GM18520 (cell line): ENCODE measurements around the gene B4GALT7.
"Not testable (repeated sequence)": the region's sequence is repeated elsewhere in the genome, so short reads cannot be mapped to it uniquely, and the experiment has no call there.

Source experiments
- ATAC-seq: cut with Tn5 transposase; IDR thresholded peaks from one replicate; pipeline ENCODE4 v1.9.1; 2021; ENCODE audit not compliant: unreplicated experiment

The B4GALT7 gene, protein sequence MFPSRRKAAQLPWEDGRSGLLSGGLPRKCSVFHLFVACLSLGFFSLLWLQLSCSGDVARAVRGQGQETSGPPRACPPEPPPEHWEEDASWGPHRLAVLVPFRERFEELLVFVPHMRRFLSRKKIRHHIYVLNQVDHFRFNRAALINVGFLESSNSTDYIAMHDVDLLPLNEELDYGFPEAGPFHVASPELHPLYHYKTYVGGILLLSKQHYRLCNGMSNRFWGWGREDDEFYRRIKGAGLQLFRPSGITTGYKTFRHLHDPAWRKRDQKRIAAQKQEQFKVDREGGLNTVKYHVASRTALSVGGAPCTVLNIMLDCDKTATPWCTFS

DNA sequence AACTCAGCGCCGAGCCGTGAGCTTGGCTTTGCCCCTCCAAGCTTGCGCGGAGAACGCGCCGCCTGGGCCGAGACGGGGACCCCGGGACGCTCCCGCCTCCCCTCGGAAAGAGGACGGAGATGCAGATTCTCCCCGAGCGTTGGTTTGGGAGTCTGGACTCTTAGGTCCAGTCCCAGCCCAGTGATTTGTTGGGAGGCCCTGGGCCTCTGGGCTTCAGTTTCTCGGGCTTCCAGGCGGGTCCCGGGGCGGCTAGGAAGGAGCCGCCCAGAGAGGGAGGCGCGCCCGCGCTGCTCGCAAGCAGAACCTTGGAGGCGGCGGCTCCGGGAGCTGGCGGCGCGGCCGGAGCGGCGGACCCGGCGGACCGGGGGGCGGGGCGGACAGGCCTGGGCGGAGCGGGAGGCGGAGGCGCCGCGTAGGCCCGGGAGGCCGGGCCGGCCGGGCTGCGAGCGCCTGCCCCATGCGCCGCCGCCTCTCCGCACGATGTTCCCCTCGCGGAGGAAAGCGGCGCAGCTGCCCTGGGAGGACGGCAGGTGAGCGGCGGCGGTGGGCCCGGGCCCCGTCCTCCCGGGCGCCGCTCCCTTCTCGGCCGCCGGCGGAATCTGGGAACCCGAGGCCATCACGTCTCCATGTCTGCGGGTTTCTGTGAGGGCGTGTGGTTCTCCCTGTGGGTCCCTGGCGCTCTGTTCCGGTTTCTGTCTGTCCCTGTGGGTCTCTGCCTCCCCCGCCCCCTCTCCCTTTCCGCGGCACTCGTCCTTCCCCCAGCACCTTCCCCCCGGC is at the start of gene B4GALT7:
B4GALT7 (plus strand) TSS at position 402 of the 777 bp plus-strand sequence; CDS start at position 481, 79 bp downstream.
- peak; percentile 85 for ATAC-seq

DNA sequence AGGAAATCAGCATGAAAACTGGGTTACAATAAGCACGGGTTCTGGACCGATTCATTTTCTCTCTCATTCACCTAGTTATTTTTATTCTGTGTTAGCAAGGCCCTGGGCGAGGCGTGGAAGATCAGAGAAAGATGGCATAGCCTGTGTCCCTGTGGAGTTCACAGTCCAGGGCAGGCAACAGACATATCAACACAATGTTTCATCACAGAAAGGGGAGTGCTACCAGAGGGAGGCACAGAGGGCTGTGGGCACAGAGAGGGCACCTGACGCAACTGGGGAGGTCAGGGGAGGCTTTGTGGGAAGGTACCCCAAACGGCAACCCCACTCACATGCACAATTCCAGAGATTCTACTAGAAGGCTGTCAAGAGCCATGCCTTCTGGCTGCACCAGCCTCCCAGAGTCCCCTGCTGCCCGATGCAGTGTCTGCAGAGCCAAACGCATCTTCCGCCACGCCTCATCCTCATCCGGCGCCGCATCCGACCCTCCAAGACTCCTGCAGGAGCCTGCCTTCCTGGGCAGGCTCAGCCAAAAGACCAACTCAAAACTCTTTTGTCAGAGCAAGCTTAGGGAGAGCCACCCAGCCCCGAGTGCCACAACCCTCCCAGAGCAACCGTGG is 47.0 kb upstream of the B4GALT7 start:
- no peak for ATAC-seq

DNA sequence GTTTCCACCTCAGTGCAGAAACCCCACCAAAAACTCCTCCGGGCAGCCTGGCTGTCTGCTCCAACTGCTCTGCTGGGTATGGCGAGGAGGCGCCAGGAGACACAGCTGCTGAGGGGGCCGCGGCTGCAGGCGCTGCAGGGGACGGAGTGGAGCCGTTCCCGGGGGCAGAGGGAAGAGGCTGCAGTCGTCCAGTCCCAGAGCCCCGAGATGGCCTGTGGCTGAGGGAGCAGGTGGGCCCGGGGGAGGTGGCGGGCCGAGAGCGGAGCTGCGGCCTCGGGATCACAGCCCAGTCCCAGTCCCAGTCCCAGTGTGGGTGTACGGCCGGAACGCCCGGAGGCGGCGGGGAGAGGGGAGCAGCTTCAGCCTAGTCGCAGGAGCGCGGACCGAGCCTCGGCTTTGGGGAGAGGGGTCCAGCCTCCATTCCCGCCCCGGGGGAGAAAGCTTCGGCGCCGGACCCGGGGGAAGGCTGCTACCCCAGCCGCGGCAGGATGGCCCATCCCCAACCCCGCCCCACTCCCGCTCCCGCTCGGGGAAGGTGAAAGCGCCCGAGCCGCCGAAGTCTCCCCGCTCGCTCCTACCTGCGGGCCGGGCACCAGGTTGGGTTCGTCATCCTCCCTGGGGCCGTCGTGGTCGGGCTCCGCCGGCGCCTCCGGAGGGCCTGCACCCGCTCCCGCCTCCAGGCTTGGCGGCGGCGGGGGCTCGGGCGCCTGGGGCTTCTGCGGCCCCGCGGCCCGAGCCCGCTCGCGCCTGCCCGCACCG is 46.1 kb upstream of the B4GALT7 start:
- ATAC-seq = peak; percentile 25

DNA sequence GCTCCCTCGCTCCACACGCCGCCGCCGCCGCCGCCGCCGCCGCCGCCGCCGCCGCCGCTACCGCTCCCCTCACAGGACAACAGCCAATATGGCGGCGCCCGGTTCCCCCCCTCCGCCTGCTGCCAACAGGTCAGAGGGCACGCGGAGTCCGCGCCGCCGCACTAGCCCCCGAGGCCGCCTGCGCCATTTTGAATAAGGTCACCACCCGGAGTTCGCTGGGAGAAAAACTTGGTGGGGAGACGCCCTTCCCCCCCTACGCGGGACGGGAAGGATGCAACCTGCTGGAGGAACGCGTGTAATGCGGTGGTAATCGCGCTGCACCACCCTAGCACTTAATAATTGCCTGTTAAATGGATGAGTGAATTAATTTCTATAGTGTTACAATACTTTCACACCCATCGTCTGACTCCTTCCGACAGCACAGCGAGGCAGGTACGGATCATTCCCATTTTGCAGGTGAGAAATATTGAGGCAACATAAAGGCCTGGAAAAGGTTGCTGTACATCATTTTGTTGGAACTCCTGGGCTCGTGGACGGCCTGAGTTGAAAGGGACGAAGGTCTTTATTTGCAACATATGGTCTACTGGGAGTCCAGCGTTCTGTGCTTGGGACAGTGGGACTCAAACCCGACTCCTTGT is 45.3 kb upstream of the B4GALT7 start, which contains the start of gene FAM193B:
FAM193B (minus strand) TSS at position 90 of the 638 bp plus-strand sequence. CDS start 105 bp downstream, outside the sequence.
- peak; percentile 84 for ATAC-seq

DNA sequence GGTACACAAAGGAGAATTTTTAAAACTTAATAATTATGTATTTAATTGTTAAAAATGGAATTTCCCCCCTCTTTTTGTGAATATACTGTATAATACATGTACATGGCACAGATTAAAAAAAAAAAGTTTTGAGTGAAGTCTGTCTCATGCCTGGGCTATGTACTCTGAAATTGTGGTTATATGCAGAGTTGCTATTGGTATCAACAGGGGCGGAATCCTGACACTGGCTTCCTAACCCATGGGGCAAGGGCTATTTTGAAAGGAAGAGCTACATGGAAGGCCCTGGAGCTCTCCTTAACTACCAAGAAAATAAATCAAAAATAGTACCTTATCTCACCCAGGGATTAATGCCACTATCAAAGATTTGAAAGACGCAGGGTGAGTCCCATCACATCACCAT is 44.7 kb upstream of the B4GALT7 start:
- ATAC-seq = no peak

DNA sequence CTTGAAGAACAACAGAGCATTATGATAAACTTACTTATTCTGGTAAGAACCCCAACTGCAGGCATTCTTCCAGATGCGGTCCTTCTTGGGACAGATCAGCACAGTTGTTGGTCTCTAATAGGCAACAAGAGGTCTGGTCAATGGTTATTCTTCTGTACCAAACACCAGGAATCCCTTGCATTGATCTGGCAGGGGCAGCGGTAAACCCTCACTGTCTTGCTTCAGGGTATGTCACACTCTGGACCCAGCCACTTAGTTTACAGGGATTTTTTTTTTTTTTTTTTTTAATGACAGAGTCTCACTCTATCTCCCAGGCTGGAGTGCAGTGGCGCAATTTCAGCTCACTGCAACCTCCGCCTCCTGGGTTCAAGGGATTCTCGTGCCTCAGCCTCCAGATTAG is 44.3 kb upstream of the B4GALT7 start:
- no peak for ATAC-seq

DNA sequence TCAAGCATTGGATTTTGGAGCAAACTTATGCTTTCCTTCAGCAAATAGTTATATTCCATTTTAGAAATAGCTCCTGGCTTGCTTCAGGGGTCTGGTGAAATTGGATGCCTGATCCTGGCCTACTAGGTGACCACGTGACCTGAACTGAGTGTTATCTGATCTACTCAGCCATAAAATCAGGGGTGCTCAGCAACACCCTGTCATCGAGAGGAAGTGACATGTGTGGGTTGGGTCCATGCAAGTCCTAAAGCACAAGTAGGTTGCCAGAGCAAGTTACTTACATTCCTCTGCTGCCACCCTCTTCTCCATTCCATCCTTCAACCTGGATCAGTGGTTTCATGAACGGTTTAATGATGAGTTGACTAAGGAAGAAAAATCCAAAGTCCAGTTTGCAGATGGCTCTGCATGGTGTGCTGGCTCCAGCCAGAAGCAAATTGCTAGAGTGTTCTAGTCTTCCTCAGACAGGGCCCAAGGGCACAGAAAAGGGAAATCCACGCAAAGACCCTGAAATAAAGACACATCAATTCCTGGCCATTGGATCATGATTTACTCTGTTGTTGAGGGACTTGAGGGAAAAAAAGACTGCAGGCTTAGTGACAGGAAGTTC is 42.8 kb upstream of the B4GALT7 start:
- no peak for ATAC-seq

DNA sequence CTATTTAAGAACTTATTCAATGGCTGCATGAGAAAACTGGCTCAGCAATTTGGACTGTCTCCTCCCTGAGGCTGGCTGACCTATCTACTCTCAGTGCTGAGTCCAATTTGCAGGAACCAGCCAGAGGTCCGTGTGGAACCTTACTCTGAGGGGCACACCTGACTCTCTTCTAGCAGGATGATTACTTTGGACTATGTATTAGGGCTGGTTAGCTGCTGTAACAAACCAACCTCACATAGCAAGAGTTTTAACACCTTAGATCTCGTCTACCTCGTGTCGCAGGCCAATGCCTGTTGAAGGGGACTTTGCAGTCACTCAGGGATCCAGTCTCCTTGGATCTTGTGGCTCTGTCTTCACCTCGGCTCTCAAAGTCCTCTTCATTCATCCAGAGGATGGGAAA is 42.1 kb upstream of the B4GALT7 start:
- no peak for ATAC-seq

DNA sequence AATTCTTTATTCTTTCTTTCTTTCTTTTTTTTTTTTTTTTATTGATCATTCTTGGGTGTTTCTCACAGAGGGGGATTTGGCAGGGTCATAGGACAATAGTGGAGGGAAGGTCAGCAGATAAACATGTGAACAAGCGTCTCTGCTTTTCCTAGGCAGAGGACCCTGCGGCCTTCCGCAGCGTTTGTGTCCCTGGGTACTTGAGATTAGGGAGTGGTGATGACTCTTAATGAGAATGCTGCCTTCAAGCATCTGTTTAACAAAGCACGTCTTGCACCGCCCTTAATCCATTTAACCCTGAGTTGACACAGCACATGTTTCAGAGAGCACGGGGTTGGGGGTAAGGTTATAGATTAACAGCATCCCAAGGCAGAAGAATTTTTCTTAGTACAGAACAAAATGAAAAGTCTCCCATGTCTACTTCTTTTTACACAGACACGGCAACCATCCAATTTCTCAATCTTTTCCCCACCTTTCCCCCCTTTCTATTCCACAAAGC is 40.4 kb upstream of the B4GALT7 start:
- not testable (repeated sequence) for ATAC-seq

DNA sequence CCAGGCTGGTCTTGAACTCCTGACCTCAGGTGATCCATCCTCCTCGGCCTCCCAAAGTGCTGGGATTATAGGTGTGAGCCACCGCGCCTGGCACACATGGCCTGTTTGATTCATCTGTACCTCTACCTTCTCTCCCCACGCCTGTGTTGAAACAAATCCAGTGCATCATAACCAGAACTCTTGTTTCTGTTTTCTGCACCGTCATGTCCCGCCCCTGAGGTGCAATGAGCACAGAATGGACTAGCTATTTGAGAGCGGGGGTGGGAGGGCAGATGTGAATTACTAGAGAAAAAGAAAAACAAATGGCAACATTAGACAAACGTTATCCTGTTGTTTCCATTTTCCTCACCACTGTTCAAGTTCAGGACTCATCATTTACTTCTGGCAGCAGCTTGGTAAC is 34.9 kb upstream of the B4GALT7 start:
- ATAC-seq = no peak

DNA sequence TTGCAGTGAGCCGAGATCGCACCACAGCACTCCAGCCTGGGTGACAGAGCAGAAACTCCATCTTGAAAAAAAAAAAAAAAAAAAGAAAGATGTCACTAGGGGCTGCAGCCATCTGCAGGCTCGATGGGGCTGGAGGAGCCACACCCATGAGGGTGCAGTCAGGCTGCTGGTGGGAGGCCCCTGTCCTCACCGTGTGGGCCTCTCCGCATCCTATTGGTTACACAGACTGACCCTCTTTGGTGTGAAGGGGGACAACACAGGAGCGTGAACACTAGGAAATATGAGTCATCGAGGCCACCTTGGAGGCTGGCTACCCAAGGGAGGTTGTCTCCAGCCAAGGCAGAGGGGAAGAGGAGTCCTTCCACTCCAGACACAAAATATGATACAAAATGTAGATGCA is 31.6 kb upstream of the B4GALT7 start:
- no peak for ATAC-seq

DNA sequence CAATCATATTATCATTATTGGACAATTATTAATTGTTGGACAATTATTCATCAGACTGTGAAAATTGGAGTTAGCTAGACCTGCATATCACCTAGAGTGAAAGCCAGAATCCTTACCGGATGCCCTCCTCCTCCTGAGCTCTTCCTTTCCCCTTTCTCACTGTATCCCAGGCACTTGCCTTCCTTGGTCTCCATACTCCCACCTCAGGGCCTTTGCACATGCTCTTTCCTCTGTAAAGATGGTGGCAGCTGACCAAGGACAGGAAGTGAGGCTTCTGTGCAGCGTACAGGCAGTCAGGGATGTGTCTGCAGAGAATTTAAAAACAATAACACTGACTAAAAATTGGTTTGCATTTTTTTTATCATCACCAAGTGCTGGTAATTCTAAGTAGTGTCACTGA is 30.0 kb upstream of the B4GALT7 start:
- ATAC-seq = no peak

DNA sequence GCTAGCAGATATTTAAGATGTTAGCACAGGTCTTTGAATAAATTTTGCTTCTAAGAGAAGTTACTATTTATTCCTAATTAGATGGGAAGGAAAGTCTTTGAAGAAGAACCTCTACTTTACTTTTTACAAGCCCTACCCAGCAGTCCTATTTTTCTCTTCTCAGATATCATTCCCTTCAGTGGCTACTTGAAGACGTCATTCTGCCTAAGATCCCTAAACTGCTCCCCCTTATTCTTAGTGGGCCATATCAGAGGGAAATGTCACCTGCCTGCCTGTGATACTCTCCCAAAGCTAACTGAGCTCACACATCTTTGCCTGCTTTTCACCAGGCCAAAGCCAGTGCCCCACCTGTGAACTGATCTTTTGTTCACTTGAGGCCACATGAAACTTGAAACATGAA is 24.4 kb upstream of the B4GALT7 start:
- ATAC-seq = no peak

DNA sequence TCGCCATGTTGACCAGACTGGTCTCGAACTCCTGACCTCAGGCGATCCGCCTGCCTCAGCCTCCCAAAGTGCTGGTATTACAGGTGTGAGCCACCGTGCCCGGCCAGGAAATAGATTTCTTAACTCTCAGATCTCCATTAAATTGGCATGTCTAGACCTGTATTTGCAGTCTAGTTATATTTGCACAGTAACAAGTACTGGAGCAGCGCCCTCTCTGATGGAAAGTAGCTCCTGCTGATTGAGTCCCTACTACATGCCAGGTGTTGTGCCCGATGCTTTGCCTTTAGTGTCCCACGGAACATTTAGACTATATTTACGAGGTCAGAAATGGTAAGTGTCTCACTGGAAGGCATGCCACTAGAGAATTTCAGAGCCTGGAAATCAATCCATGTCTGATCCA is 23.8 kb upstream of the B4GALT7 start:
- no peak for ATAC-seq

DNA sequence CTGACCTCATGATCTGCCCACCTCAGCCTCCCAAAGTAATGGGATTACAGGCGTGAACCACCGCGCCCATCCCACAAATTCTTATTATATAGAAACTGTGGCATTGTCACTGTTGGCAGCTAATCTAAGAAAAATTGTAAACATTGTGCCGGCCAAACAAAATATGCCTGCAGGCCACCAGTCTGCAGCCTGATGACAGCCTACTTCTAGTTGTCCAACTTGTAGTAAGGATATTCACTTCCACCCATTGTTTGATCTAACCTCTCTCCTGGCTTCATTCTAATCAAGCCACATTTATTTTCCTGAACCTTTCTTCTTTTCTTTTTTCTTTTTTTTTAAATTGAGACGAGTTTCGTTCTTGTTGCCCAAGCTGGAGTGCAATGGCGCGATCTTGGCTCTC is 21.6 kb upstream of the B4GALT7 start:
- ATAC-seq = no peak

DNA sequence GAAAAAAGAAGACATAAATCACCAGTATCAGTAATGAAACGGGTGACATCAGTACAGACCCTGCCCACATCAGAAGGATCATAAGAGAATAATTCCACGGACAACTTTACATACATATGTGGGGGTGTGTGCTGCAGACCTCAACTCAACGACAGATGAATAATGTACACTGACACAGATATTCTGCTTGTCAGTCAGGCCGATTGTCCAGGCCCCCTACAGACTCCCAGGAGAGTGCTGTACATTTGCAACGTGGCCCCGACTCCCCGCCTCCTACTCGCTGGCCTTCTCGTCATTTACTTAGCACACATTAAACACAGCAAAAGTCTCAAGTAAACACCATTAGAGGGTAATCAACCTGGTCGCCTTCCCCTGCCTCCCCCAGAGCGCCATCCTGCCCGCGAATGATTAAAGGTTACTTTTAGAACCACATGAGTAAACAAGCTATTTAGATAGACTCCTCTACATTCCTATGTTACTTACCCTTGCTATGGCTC is 11.5 kb upstream of the B4GALT7 start:
- no peak for ATAC-seq

DNA sequence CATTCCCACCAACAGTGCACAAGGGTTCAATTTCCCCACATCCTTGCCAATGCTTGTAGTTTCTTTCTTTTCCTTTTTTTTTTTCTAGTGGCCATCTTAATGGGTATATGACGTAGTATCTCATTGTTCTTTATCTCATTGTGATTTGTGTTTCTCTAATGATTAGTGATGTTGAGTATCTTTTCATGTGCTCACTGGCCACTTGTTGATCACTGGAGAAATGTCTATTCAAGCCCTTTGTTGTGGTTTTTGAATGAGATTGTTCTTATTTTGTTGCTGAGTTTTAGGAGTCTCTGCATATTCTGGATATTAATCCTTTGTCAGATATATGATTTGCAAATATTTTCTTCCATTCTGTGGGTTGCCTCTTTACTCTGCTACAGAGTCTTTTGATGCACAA is 9.5 kb upstream of the B4GALT7 start:
- no peak for ATAC-seq

DNA sequence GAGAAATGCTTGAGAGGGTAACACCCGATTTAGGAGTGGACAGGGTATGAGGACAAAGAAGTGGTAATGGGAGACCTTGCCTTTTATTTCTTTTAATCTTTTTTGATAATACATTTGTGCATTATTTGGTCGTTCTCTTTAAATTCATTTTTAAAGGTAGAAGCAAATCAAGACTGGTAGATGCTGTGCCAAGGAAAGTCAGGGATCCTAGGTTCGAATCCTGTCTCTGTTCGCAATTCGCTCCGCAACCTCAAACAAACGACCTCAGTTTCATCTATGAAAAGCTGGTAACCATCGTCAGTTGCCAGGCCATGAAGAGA is 8.3 kb upstream of the B4GALT7 start:
- ATAC-seq = no peak

DNA sequence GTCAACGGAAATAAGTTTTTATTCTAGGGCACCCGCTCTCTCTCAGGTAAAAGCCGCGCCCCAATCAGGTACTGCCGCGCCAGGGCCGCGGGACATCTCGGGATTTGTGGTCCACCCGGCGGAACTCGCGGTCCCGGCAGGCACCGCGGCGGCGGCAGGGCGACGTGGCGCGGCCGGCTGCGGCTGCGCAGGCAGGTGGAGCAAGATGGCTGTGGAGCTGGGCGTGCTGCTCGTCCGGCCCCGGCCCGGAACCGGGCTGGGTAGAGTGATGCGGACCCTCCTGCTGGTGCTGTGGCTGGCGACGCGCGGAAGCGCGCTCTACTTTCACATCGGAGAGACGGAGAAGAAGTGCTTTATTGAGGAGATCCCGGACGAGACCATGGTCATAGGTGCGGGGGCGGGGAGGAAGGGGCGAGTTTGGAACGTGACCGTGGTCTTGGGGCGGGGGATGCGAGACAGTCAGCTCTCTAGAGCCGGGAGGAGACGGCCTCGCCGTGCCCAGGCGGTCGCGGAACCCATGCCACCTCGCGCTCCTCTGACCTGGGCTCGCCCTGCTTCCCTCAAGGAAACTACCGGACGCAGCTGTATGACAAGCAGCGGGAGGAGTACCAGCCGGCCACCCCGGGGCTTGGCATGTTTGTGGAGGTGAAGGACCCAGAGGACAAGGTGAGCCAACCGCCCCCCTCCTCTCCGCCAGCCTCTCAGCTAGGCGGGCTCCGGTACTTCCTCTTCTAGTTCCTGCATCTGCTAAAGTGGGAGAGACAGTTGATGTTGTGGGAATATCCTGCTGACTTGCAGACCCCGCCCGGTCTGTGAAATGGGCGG is 7.7 kb upstream of the B4GALT7 start, which contains the start of gene TMED9:
TMED9 (plus strand) TSS at position 194 of the 825 bp plus-strand sequence; CDS start at position 206, 12 bp downstream.
- ATAC-seq = peak; percentile 93
